IPS DF 4.7 (cell line): ENCODE measurements around the gene PTPDC1.
"Not testable (repeated sequence)": the region's sequence is repeated elsewhere in the genome, so short reads cannot be mapped to it uniquely, and the experiment has no call there.

Experiments used
- DNase-seq: peaks from one replicate; pipeline ENCODE4 v3.0.0-alpha.2; 2013; ENCODE audit warnings: low spot score; ENCODE audit errors: extremely low read depth

Gene PTPDC1

DNA sequence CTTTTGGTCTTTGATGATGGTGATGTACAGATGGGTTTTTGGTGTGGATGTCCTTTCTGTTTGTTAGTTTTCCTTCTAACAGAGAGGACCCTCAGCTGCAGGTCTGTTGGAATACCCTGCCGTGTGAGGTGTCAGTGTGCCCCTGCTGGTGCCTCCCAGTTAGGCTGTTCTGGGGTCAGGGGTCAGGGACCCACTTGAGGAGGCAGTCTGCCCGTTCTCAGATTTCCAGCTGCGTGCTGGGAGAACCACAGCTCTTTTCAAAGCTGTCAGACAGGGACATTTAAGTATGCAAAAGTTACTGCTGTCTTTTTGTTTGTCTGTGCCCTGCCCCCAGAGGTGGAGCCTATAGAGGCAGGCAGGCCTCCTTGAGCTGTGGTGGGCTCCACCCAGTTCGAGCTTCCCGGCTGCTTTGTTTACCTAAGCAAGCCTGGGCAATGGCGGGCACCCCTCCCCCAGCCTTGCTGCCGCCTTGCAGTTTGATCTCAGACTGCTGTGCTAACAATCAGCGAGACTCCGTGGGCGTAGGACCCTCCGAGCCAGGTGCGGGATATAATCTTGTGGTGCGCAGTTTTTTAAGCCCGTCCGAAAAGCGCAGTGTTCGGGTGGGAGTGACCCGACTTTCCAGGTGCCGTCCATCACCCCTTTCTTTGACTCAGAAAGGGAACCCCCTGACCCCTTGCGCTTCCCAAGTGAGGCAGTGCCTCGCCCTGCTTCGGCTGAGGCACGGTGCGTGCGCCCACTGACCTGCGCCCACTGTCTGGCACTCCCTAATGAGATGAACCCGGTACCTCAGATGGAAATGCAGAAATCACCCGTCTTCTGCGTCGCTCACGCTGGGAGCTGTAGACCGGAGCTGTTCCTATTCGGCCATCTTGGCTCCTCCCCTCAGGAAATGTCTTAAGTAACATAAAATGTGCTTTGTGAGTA lies 10.2 kb downstream of the PTPDC1 start:
- not testable (repeated sequence) for DNase-seq

- no peak for DNase-seq
These were observed 12.7 kb downstream of the PTPDC1 start for GRCh38 chr9:94096819-94097577.

- DNase-seq: no peak
These were observed 13.6 kb downstream of the PTPDC1 start for GRCh38 chr9:94097788-94098414.

GRCh38 chr9:94100152-94100879 lies 16.1 kb downstream of the PTPDC1 start:
- DNase-seq: no peak

DNA sequence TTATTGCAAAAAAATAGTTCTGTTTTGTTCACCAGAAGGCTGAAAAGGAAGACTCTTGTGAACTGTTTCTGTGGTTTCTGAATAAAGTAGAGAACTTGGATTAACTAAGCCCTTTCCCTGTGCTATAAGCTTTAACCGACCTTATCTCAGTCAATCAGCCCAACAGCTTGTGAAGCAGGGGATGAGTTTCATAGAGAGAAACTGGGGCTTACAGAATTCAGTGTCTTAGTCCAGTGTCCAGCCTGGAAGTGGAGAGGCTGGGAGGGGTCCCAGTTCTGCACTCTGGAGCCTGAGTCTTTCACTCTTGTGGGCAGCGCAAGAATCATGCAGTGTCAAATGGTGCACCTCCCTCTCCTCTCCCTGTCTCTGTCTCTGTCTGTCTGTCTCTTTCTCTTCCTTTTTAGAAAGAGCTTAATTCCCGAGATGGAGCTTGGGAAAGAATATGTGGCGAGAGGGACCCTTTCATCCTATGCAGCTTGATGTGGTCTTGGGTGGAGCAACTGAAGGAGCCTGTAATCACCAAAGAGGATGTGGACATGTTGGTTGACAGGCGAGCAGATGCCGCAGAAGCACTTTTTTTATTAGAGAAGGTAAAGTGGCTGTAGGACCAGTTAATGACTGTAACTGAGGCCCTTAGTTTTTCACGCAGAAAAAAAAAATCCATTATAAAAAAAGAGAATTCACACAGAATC lies 17.0 kb downstream of the PTPDC1 start:
- DNase-seq: no peak

DNA sequence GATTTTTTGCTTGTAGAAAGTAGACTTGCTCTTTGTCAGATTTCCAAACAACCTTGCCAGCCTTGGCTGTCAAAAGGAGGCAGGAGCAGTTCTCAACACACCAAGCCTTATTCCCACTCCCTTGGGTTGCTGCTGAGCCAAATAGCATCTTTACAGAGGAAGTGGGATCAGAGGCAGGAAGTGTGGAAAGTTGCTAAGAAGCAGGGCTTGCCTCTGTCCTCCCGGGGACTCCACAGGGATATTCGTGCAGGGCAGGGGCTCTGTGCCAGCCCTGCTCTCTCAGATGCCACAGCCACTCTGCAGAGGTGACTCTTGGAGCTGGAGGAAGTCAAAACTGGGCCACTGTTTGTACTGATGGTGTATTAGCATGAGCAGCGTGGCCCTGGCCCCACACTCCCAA lies 24.3 kb downstream of the PTPDC1 start:
- no peak for DNase-seq

DNA sequence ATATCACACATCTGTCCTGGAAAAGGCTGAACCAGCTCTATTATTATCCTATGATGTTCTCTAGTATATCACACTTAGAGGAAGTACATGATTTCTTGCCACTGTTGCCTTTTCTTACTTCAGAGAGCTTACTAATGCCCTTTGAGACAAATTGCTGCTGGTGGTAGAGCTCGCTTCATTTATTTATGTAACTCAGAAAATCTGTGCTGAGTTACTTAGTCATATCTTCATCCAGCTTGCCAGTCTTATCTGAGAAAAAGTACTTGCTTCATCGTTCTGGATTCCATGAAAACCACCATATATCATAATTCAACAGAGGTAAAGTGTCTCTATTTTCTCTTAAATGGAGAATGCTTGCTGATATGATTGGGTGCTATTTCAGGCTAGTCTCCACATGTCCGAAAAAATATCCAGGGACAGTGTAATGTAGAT lies 26.6 kb downstream of the PTPDC1 start:
- no peak for DNase-seq

DNA sequence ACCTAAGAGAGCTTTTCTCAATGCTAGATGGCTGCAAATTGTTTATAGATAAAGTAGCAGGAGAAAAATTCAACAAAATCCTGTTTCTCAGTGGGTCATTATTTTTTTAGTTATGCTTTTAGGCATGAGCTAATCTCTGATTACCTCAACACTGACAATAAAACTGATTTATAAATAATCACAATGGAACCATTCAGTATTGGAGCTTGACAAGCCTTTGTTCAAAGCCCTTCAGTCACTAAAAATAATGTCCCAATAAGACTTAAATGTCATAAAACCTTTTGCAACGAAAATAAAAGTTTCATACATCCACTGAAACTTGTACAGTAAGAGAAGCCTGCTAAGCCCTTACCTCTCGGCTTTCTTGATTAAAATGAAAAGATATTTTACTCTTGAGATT lies 27.2 kb downstream of the PTPDC1 start:
- no peak for DNase-seq

DNA sequence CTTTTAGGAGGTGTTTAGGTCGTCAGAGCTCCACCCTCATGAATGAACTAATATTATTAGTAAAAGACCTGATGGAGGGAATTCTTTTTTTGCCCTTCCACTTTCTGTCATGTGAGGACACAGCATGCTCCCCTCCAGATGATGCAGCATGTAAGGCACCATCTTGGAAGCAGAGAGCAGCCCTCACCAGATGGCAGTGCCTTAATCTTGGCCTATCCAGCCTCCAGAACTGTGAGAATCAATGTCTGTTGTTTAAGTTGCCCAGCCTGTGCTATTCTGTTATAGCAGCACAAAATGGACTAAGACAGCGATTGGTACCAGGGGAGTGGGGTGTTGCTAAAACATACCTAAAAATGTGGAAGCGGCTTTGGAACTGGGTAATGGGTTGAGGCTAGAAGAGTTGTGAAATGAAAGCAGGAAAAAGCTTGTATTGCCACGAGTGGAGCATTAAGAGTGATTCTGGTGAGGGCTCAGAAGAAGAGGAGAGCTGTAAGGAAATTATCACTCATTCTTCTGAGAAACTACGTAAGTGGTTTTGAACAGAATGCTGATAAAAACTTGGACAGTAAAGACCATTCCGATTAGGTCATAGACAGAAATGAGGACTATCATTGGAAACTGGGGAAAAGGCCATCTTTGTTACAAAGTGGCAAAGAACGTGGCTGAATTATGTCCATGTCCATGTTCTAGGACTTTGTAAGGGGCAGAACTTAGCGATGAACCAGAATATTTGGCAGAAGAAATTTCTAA lies 28.6 kb downstream of the PTPDC1 start:
- no peak for DNase-seq

DNA sequence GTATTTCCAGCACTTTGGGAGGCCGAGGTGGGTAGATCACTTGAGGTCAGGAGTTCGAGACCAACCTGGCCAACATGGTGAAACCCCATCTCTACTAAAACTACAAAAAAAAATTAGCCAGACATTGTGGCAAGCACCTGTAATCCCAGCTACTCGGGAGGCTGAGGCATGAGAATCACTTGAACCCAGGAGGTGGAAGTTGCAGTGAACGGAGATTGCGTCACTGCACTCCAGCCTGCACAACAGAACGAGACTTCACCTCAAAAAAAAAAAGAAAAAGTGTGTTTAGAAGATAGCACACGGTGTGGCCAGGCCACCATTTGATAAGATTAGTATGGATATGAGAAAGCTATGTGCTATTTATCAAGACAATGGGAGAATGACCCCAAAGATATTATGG lies 35.8 kb downstream of the PTPDC1 start:
- not testable (repeated sequence) for DNase-seq

GRCh38 chr9:94120854-94121376 lies 36.7 kb downstream of the PTPDC1 start:
- DNase-seq: no peak

DNA sequence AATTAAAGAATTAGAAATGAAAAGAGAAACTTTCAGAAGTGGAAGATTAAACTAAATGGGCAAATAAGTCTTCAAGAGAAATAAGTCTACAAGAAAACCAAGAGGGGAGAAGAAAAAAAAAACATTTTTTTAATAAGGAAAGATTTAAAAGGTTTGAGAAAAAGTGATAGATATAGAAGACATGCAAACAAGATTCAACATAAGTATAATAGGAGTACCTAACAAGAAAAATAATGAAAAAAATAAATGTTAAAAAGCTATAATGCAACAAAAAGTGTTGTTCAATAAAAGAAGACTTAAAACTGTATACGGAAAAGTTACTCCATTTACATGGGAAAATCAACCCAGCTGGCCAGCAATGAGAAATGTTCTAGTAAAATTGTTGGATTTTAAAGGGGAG lies 42.6 kb downstream of the PTPDC1 start:
- no peak for DNase-seq

DNA sequence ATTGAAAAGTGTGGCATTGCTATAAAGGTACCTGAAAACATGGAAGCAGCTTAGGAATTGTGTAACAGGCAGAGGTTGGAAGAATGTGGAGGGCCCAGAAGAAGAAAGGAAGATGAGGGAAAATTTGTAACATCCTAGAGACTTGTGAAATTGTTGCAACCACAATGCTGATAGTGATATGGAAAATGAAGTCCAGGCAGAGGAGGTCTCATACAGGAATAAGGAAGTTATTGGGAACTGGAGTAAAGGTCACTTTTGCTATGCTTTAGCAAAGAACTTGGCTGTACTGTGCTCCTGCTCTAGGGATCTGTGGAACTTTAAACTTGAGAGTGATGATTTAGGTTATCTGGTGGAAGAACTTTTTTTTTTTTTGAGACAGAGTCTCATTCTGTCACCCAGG lies 43.5 kb downstream of the PTPDC1 start:
- no peak for DNase-seq

DNA sequence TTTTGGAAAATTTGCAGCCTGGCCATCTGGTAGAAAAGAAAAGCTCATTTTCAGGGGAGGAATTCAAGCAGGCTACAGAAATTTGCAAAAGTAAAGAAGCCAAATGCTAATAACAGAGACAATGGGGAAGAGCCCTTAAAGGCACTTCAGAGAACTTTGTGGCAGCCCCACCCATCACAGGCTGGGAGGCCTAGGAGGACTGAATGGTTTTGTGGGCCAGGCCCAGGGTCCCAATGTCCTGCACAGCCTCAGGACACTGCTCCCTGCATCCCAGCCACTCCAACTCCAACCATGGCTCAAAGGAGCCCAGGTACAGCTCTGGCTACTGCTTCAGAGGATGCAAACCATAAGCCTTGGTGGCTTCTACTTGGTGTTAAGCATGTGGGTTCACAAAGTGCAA lies 44.3 kb downstream of the PTPDC1 start:
- DNase-seq: no peak

DNA sequence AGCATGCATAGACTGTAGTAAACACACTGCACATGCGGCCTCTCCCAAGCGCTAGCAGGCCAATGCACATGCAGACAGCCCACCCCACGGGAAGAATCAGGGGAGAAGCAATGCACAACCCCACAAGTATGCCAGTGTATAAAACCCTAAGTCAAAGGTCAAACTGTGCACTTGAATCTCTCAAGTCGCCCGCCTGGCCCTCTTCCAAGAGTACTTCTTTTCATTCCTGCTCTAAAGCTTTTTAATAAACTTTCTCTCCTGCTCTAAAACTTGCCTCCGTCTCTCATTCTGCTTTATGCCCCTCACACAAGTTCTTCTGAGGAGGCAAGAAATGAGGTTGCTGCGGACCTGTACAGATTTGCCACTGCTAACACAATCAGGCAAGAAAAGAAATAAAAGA lies 50.4 kb downstream of the PTPDC1 start:
- no peak for DNase-seq

- no peak for DNase-seq
These were observed 51.0 kb downstream of the PTPDC1 start for GRCh38 chr9:94135222-94135621.

- DNase-seq: no peak
These were observed 55.6 kb downstream of the PTPDC1 start for GRCh38 chr9:94139672-94140417.

- no peak for DNase-seq
These were observed 56.1 kb downstream of the PTPDC1 start for GRCh38 chr9:94140418-94140780.
